ENCODE data around the gene SARDH. TPM values are rescaled to one million over a fixed set of nuclear protein-coding genes. Genes with fewer than 3 reads are reported as not detected.

SARDH gene
- total RNA-seq, 1 experiment from 2014 or later: 5.3 TPM

GRCh38 chr9:133780962-133781827 lies 43.0 kb upstream of the SARDH start:
- Histone ChIP-seq H4K91ac (ENCODE audit: insufficient read length, low read depth, low read length) (no peak overlapping the region), H3K79me2 (ENCODE audit: insufficient read depth, low read length) (no peaks in the 10 kb centered on the region), H3K23me2 (ENCODE audit: insufficient read length, low read depth, low read length, poor library complexity, severe bottlenecking) (no peaks in the 10 kb centered on the region), H3K18ac (ENCODE audit: insufficient read length, low read depth, low read length) (no peak overlapping the region), H4K20me1 (ENCODE audit: control insufficient read depth, insufficient read depth, insufficient read length) (no peaks in the 10 kb centered on the region), H2BK20ac (ENCODE audit: low read depth, low read length, poor library complexity, severe bottlenecking) (no peak overlapping the region), H3K14ac (ENCODE audit: insufficient read depth, low read length) (no peak overlapping the region), H3K56ac (ENCODE audit: insufficient read length, low read depth, low read length) (no peak overlapping the region), H3K4me2 (ENCODE audit: insufficient read depth, insufficient read length, low read length) (no peak overlapping the region), H3K9me3 (ENCODE audit: control insufficient read depth, low read depth, low read length) (no peaks in the 10 kb centered on the region), H3K4me1 (ENCODE audit: insufficient read depth, low read length) (no peaks in the 10 kb centered on the region), H3K27ac (ENCODE audit: insufficient read length, low read depth, low read length) (no peak overlapping the region), H4K5ac (ENCODE audit: insufficient read length, low read depth, low read length) (no peak overlapping the region), H3K23ac (ENCODE audit: insufficient read length, low read depth, low read length) (no peak overlapping the region), H4K8ac (replicated peaks; ENCODE audit: insufficient read length, low read depth, low read length) (no peak overlapping the region), H3K79me1 (ENCODE audit: insufficient read depth, low read depth, low read length, poor library complexity, severe bottlenecking) (no peaks in the 10 kb centered on the region), H2BK120ac (ENCODE audit: low read depth, low read length, poor library complexity, severe bottlenecking) (no peak overlapping the region), H2AK5ac (ENCODE audit: insufficient read length, low read length) (no peak overlapping the region), H2AFZ (ENCODE audit: low read length) (no peak overlapping the region), H3K9ac (ENCODE audit: extremely low read depth, insufficient read length, low read length) (no peak overlapping the region), H3K27me3 (ENCODE audit: insufficient read depth, low read length) (no peaks in the 10 kb centered on the region), H3T11ph (ENCODE audit: low read length) (no peak overlapping the region), H2BK5ac (ENCODE audit: insufficient read length, low read length) (no peak overlapping the region), H2BK15ac (ENCODE audit: low read depth, low read length) (no peak overlapping the region), H2BK12ac (ENCODE audit: insufficient read length, low read depth, low read length) (no peak overlapping the region), H3K4ac (ENCODE audit: low read depth, low read length) (no peak overlapping the region)
- Mint-ChIP-seq H3K36me3 (ENCODE audit: insufficient read depth in 1 of 3, low read depth in 3 of 3) (peaks cover 9 to 62% (median 45%) of the 10 kb centered on the region in 3 experiments), H3K9me3 (no peaks in the 10 kb centered on the region), H3K27ac (no peak overlapping the region; a peak in 1 of 7 replicates), H3K4me3 (no peak overlapping the region), H3K4me1 (no peaks in the 10 kb centered on the region), H3K27me3 (ENCODE audit: low read depth) (no peaks in the 10 kb centered on the region)
- WGBS (ENCODE audit: extremely low coverage, insufficient read length, low lambda C conversion rate): no CpG with 5 or more reads among the region's 15 CpGs
- no peak for DNase-seq
- TF ChIP-seq, protein P1, sequence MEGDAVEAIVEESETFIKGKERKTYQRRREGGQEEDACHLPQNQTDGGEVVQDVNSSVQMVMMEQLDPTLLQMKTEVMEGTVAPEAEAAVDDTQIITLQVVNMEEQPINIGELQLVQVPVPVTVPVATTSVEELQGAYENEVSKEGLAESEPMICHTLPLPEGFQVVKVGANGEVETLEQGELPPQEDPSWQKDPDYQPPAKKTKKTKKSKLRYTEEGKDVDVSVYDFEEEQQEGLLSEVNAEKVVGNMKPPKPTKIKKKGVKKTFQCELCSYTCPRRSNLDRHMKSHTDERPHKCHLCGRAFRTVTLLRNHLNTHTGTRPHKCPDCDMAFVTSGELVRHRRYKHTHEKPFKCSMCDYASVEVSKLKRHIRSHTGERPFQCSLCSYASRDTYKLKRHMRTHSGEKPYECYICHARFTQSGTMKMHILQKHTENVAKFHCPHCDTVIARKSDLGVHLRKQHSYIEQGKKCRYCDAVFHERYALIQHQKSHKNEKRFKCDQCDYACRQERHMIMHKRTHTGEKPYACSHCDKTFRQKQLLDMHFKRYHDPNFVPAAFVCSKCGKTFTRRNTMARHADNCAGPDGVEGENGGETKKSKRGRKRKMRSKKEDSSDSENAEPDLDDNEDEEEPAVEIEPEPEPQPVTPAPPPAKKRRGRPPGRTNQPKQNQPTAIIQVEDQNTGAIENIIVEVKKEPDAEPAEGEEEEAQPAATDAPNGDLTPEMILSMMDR (conservative IDR thresholded peaks at IDR 0.05): no peak

Data from H9 (cell line).